Dedifferentiated amniotic fluid mesenchymal stem cell (primary cell): ENCODE results near the gene ZNF785.
"Not testable (repeated sequence)": the region's sequence is repeated elsewhere in the genome, so short reads cannot be mapped to it uniquely, and the experiment has no call there.

Source experiments
- DNase-seq: peaks from one replicate; pipeline ENCODE4 v3.0.0-alpha.2; 2016; ENCODE audit errors: extremely low spot score

Gene ZNF785

DNA sequence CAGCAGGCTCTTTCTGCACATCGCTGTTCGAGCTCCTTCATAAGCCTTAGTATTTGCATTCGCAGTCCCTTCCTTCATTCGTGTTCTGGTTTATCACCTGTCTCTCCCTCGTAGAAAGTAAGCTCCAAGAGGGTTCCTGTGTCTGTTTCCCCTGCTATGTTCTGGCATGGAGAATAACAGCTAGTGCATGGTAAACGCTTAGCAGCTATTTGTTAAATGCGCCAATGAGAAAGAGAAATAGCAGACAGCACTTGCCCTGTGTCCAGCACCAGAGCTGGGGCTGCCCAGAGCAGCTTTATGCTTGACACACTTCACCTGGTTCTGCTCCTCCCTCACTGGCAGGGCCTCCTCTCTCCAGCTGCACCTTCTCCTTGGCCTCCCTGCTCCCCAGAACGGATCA, 19.5 kb downstream of the ZNF785 start:
- DNase-seq = no peak

DNA sequence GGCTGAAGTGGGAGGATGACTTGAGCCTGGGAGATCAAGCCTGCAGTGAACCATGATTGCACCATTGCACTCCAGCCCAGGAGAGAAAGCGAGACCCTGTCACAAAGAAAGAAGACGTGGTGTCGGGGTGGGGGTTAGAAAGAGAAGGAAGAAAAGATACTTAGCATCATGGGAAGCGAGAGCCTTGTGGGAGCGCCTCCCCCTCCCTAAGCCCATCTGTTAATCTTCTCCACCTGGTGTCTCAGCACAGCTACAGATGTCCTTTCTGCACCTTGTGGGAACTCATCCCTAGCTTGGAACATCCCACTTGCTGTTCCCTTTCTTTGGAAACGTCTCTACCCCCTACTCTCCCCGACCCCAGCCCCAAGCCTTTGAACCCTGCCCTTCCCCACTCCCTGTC, 20.0 kb downstream of the ZNF785 start:
- DNase-seq = no peak

DNA sequence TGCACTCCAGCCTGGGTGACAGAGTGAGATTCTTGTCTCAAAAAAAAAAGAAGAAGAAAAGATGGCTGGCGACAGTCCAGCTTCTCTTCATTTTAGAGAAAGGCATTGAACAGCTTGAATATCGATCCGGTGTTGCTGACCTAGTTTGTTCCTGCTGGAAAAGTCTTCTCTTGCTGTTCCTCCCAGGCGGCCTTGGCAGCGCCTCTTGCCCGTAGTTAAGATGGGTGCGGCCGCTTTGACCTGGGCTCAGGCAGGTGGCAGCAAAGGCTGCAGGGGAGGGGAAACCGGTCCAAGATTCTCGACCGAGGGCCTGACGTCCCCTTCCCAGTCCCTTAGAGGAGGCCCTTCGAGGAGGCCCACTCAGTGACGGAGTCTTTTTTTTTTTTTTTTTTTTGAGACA, 23.5 kb downstream of the ZNF785 start:
- no peak for DNase-seq

DNA sequence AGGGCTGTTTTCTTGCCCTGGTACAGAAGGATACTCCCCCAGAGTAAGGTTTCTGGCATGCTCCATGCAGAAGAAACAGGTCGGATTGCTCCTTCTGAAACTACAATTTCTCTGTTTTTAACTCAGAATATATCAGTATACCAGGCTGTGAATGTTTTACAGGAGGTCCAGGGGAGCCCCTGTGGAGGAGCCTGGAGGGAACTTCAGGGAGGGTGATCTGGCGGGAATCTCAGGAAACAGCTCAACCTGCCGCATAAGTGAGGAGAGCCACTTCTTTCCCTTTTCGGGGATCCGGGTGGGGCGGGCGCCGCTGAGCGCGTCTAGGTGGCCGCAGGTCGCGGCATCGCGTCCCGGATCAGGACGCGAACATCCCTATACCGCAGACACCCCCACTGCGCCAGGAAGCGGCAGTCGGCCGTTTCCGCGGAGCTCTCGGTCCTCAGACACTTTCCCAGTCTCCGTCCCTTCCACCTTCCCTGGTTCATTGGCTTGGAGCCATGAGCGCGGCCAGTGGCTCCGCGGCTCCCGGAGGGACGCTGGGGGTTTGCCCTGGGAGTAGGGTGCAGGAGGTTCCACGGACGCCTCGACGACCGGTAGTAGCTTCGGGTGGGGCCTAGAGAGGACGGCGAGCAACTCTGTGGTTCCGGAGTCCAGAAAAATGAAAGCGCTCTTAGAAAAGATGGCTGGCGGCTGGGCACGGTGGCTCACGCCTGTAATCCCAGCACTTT, 24.2 kb downstream of the ZNF785 start:
- DNase-seq = no peak

DNA sequence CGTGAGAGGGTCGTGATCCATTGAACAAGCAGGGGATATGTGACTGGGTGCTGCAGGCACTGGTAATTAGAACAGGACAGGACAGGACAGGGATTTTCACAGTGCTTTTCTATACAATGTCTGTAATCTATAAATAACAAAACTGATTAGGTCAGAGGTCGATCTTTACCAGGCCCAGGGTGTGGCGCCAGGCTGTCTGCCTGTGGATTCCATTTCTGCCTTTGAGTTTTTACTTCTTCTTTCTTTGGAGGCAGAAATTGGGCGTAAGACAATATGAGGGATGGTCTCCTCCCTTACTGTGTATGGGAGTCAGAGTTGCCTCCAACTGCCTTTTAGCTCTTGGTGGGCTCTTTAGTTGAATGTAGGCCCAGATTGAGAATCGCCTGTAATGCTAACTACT, 25.8 kb downstream of the ZNF785 start:
- no peak for DNase-seq

DNA sequence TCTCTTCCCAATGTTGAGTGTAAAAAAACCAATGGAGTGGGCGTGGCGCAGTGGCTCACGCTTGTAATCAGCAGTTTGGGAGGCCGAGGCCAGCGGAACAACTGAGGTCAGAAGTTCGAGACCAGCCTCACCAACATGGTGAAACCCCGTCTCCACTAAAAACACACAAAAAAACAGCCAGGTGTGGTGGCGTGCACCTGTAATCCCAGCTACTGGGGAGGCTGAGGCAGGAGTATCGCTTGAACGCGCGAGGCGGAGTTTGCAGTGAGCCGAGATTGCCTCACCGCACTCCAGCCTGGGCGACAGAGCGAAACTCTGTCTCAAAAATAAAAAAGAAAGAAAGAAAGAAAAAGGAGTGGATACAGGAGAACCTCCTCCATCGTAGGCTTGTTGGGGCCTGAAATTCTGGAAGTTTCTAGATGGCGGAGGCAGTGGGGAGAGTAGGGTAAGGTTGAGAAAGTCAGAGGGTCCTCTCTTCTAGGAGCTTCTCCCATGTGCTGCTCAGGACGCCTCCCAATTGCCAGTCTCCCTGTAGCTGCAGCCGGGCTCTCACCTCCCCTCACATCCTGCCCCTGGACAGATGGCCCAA, 26.6 kb downstream of the ZNF785 start:
- no peak for DNase-seq

DNA sequence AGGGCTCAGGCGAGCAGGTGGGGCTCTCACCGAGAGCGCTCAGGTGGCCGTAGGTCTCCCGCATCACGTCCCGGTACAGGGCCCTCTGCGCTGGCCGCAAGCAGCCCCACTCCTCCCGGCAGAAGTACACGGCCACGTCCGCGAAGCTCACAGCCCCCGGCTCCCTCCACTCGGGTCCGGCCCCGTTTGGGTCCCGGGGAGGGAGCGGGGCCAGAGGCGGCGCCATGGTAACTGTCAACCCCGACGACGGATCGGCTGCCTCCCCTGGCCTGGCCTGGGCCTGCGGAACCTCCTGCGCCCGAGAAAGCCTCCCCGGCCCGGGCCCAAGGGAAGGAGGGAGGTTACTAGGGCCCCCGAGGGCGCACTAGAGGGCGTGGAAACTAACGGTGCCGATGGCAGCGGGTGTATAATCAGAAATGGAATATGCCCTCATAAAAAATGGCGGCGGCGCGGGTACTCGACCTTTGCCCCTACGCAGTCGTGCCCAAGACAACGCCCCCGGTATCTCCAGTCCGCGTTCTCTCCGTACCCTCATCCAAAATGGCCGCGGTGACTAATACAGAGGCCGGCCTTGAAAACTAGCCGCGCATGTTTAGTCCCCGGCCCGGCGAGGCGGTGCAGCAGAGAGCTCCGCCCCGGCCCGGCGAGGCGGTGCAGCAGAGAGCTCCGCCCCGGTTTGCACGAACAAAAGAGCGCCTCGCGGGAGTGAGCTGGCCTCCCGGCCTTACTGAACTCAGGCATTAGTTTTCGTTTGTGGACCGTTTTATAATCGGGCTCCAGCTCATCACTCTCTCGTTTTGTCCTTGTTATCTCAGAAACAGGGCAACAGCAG, 27.3 kb downstream of the ZNF785 start, which contains the start of gene ZNF764:
Gene ZNF764 (minus strand): TSS at position 418 of the 832 bp plus-strand sequence. CDS start 192 bp downstream, at position 226.
- peak; percentile 98 for DNase-seq

DNA sequence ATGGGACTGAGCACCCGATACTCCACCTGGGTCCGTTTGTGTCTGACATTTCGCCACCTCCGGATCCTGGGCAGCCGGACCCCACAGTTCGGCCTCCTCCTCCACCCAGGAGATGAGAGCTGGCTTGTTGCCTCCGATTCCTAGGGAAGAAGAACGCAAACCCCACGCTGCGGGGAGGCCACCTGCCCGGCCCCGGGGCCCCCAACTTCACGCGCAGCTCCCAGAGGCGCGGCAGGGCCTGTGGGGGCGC, 27.9 kb downstream of the ZNF785 start:
- DNase-seq = no peak

DNA sequence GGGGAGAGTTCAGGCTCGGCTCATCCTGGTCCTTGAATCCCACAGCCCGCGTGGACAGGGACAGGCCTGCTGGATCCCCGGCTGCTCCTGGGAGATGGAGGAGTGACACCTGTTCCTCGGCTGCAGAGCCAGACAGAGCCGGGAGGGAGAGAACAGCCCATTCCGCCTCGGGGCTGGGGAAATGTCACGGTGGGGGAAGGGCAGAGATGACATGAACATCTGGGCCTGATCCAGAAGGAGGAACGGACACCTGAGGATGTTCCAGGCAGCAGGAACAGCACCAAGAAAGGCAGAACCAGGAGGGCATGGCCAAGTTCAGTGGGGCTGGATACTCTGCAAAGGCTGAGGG, 29.4 kb downstream of the ZNF785 start:
- DNase-seq = no peak

DNA sequence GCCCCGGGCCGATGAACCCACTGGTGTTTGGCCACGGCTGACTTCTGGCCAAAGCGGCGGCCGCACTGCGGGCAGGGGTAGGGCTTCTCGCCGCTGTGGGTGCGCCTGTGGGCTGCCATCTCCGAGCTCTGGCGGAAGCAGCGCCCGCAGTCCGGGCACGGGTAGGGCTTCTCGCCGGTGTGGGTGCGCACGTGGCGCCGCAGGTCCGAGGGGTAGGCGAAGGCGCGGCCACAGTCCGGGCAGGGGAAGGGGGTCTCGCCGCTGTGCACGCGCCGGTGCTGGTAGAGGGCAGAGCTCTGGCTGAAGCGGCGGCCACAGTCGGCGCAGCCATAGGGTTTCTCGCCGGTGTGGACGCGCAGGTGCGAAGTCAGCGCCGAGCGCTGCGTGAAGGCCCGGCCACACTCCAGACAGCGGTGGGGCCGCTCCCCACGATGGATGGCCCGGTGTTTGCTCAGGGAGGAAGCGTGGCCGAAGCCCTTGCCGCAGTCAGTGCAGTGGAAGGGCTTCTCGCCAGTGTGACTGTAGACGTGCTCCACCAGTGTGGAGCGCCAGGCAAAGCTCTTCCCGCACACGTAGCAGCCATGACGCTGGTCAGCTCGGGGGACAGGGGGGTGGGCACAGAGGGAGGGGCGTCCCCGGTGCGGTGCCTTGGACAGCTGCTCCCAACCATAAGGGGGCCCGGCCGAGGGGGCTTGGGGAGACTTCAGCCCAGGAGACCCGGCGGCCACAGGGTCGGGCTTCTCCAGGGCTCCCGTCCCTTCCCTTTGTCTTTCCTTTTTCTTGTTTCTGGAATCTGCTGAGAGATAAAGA, 30.0 kb downstream of the ZNF785 start:
- no peak for DNase-seq

DNA sequence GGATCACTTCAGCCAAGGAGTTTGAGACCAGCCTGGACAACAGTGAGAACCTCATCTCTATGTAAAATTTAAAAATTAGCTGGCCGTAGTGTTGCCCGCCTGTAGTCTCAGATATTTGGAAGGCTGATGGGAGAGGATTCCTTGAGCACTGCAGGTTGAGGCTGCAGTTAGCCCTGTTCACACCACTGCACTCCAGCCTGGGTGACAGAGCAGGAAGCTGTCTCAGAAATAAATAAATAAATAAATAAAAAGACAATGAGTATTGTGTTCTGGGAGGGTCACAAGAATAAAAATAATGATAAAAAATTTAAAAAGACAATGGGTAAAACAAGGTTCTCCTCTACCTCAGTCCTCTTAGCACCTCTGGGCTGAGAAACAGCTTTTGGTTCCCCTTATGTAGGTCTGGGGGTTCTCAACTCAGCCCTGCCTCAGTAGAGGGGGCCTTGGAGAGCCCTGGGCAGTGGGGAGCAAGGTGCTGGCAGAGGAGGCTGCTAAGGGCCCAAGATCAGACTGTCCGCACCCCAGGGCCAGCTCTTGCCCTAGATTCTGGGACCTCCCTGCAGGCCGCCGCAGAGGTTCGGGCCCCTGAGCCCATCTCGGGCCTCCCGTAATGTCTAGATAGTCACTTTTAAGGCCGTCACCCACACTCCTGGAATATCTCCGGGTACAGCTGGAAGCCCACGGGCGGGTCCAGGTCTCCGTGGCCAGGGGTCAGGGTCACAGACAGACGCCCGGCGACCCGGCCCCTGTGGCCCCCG, 30.8 kb downstream of the ZNF785 start:
- DNase-seq = no peak

DNA sequence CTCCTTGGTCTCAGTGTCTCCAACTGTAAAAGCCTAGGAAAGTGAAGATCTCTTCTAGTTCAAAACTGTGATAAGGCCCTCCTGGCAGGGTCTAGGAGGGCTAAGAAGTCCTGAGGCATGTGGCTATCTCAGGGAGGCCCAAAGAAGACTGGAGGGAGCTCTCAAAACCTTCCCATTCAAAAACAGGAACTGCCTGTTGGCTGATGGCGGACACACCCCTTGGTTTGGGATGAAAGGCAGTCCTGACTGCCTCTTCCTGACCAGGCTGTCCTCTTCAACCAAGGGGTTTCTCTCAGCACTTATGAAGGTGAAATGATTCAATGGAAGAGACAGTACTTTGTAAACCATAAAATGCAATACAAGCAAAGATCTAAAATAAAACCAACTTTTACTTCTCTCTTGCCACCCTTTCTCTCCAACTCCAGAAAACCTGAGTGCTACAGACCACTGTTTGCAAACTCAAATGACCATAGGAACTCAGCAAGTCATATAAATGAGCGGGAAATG, 32.1 kb downstream of the ZNF785 start:
- DNase-seq = no peak

DNA sequence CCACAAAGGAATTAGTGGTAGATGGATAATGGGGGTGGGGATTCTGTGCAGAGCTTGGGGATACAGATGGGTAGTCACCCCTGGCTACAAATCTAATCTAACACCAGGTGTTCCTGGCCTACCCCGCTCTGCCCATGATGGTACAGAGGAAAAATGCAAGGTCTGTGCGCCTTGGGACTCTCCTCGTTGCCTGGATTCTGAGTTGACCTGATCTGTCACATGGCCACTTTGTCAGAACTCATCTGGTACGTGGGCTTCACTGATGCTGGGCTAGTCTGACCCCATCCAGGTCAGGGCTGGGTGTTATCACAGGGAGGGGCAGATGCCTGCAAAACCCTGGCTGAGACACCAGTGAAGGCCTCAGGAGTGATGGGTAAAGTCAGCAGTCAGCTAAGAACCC, 32.5 kb downstream of the ZNF785 start:
- DNase-seq = no peak

DNA sequence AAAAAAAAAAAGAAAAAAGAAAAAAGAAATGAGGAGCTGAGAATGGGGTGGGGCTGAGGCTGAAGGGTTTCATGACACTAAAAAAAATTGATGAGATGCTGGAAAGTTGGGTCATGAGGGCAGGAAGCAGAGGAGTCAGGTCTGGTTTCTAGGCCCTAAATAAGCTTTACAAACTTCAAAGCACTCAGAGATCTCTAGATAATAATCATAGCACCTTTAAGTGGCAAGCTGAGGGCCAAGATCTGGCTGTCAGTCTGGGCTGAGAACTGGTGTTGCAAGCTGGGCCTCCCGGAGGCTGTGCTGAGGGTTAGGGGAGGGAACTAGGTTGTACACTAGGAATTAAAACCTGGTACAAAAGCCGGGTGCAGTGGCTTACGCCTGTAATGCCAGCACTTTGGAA, 33.7 kb downstream of the ZNF785 start:
- DNase-seq = no peak

DNA sequence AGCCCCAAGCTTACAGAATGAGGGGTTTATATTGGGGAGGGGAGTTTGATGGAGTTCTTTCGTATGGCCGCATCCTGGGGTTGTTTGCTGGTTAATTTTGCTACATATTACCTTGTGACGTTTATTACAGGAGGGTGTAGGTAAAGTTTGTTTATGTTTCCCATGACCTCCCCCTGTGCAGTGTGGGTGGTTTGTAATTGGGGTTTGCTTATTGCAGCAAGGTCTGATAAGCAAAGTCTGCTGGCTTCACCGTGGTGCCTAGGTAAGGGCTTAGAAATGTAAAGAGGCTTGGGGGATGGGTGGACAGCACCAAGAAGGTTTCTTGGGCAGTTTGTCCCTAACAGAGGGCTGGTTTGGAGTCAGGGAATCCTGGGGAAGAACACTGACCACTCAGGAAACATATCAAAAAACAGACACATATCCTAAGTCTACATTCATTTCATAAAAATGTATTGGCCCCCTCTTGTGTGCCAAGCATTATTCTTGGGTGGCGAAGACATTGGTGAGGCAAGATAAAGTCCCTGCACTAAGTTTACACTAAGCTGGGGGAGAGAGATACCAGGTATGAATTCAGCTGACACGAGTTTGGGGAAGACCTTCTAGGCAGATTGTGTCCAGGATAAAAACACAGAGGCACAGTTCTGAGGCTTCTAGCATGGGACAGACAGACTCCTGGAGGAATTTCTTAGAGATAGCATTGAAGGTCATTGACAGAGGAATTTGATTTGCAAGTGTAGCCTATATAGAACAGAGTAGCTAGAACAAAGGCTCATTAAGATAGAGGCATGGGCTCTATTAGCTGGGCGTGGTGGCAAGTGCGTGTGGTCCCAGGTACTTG, 36.9 kb downstream of the ZNF785 start:
- no peak for DNase-seq

DNA sequence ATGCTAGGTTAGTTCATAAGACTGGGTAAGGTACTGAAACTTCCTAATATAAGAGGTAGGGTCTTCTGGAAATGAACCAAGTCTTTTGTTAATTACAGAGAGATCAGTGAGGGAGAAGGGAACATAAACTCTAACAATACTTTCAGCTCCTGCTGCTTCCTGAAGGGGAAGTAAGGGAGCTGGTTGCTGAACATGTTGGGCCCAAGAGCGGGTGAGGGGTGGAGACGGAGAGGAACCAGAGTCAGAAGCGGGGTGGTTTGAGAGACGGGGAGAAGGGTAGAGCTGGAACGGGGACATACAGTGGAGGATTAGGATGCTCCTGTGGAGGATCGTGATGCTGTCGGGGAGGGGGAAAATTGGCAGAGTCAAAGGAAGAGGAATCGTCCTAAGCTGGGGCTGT, 39.4 kb downstream of the ZNF785 start:
- no peak for DNase-seq

DNA sequence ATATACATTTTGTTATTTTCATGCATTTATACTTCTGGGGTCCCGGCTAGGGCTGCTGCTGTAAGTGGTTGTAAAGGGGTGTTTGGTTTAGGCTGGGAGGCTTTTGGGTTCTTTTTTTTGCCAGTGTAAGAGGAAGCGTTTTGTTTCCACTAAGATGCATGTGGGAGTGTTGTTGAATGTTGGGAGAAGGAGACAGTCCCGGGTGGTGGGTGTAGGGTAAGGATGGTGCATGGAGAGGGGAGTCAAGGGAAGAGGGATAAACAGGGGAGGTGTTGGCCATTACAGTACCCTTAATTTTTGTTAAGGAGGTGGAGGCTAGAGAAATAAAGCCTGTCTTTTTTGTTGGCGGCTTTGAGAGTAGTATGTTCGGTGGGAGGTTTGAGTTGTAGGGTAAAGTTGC, 42.4 kb downstream of the ZNF785 start:
- no peak for DNase-seq

DNA sequence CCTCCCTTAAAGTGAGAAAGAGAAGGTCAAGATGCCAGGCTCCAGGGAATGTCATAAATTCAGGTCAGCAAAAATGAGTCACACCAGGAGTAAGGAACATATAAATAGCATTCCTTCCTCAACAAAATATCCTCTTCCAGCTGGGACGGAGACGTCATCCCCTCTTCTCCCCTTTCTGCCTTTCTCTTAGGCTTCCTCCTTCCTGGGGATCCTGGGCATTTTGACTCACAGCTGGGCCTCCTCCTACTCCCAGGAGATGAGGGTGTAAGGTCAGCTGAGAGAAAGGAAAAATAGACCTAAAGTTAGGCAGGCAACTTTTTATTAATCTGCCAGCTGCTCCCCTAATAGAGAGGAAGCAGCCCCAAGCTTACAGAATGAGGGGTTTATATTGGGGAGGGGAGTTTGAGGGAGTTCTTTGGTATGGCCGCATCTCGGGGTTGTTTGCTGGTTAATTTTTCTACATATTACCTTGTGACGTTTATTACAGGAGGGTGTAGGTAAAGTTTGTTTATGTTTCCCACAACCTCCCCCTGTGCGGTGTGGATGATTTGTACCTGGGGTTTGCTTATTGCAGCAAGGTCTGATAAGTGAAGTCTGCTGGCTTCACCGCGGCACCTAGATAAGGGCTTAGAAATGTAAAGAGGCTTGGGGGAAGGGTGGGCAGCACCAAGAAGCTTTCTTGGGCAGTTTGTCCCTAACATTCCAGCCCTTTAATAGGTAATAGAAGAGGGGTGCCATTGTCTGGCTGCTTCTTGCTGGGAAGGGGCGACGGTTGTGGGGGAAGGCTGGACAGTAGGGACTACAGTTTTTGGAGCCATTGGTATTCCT, 43.8 kb downstream of the ZNF785 start:
- DNase-seq = no peak

DNA sequence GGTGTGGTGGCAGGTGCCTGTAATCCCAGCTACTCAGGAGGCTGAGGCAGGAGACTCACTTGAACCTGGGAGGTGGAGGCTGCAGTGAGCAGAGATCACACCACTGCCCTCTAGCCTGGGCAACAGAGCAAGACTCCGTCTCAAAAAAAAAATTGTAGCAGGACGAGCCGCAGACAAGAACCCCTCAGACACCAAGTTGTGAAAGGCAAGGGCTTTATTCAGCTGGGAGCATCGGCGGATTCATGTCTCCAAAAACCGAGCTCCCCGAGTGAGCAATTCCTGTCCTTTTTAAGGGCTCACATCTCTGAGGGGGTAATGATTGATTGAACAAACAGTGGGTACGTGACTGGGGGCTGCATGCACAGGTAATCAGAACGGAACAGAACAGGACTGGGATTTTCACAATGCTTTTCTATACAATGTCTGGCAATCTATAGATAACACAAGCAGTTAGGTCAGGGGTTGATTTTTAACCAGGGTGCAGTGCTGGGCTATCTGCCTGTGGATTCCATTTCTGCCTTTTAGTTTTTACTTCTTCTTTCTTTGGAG, 44.5 kb downstream of the ZNF785 start:
- not testable (repeated sequence) for DNase-seq
